Adrenal gland (tissue), 5 donors: ENCODE results near the gene WHRN.

Experiments used
- CTCF ChIP-seq, 6 experiments: fragments of 450-650 bp in 4 of 6; fragments of 200-600 bp in 2 of 6; sonication (generic) in 1 of 6; IDR thresholded peaks; 1 replicate in 5 of 6; 2 replicates in 1 of 6; pipeline versions ENCODE4 v1.5.1 to v1.8.0; 2016 to 2021; ENCODE audit warnings: antibody characterized with exemption in 6 of 6, mild to moderate bottlenecking in 2 of 6, moderate library complexity in 1 of 6
- POLR2A ChIP-seq, 2 donors: fragments of 450-650 bp; IDR thresholded peaks; one replicate each; pipeline ENCODE4 v1.6.1; 2017; ENCODE audit warnings: antibody characterized with exemption in 2 of 2, mild to moderate bottlenecking in 2 of 2, moderate library complexity in 1 of 2
- donor health status: DM: no; HTN: no; CAD: no.

GRCh38 chr9:114545055-114545454 is 39.8 kb upstream of the WHRN start:
- no peak for TF ChIP-seq CTCF (IDR thresholded peaks at IDR 0.05)
- no peak for TF ChIP-seq POLR2A (IDR thresholded peaks at IDR 0.05)
